ENCODE results near the gene USHBP1.

The USHBP1 gene

GRCh38 chr19:17243211-17243829 lies 21.2 kb downstream of the USHBP1 start:
- H3K4me3 ChIP-seq (ENCODE audit: low read length), result peak overlapping the region; percentile 96
- H3K4me2 ChIP-seq (ENCODE audit: low read length), result peak overlapping the region; percentile 91
- H3K36me3 ChIP-seq (ENCODE audit: insufficient read depth, low read length), result peaks cover 14% of the 10 kb centered on the region
- H3K9me3 ChIP-seq (replicated peaks; ENCODE audit: low read length), result no peaks in the 10 kb centered on the region
- peak overlapping the region; percentile 75 for H3K9ac ChIP-seq (ENCODE audit: low read depth, low read length)
- H3K27me3 ChIP-seq (ENCODE audit: control insufficient read depth, insufficient read depth, low read length), result no peaks in the 10 kb centered on the region
- peaks cover 35% of the 10 kb centered on the region for H3K4me1 ChIP-seq (ENCODE audit: control insufficient read depth, insufficient read depth, low read length)

GRCh38 chr19:17242431-17243208 lies 21.9 kb downstream of the USHBP1 start:
- peak overlapping the region; percentile 96 for H3K4me3 ChIP-seq (ENCODE audit: low read length)

GRCh38 chr19:17240826-17241399 lies 23.6 kb downstream of the USHBP1 start:
- peaks cover 27% of the 10 kb centered on the region for H3K4me1 ChIP-seq (ENCODE audit: control insufficient read depth, insufficient read depth, low read length)
- H3K9me3 ChIP-seq (replicated peaks; ENCODE audit: low read length), result no peaks in the 10 kb centered on the region
- H3K4me2 ChIP-seq (ENCODE audit: low read length), result no peak overlapping the region
- H3K27me3 ChIP-seq (ENCODE audit: control insufficient read depth, insufficient read depth, low read length), result no peaks in the 10 kb centered on the region
- no peak overlapping the region for H3K9ac ChIP-seq (ENCODE audit: low read depth, low read length)
- peaks cover 22% of the 10 kb centered on the region for H3K36me3 ChIP-seq (ENCODE audit: insufficient read depth, low read length)
- H3K4me3 ChIP-seq (ENCODE audit: low read length), result no peak overlapping the region

More at GRCh38 chr19:17242431-17243208, 21.9 kb downstream of the USHBP1 start:
- Histone ChIP-seq H3K4me1 (ENCODE audit: control insufficient read depth, insufficient read depth, low read length) (peaks cover 35% of the 10 kb centered on the region), H3K9me3 (replicated peaks; ENCODE audit: low read length) (no peaks in the 10 kb centered on the region), H3K9ac (ENCODE audit: low read depth, low read length) (no peak overlapping the region), H3K4me2 (ENCODE audit: low read length) (peak overlapping the region; percentile 91), H3K27me3 (ENCODE audit: control insufficient read depth, insufficient read depth, low read length) (no peaks in the 10 kb centered on the region), H3K36me3 (ENCODE audit: insufficient read depth, low read length) (peaks cover 21% of the 10 kb centered on the region)

GRCh38 chr19:17240062-17240752 lies 24.3 kb downstream of the USHBP1 start:
- no peaks in the 10 kb centered on the region for H3K9me3 ChIP-seq (replicated peaks; ENCODE audit: low read length)
- peaks cover 33% of the 10 kb centered on the region for H3K4me1 ChIP-seq (ENCODE audit: control insufficient read depth, insufficient read depth, low read length)
- H3K4me2 ChIP-seq (ENCODE audit: low read length), result no peak overlapping the region
- peaks cover 22% of the 10 kb centered on the region for H3K36me3 ChIP-seq (ENCODE audit: insufficient read depth, low read length)
- H3K4me3 ChIP-seq (ENCODE audit: low read length), result no peak overlapping the region
- H3K27me3 ChIP-seq (ENCODE audit: control insufficient read depth, insufficient read depth, low read length), result no peaks in the 10 kb centered on the region
- no peak overlapping the region for H3K9ac ChIP-seq (ENCODE audit: low read depth, low read length)

GRCh38 chr19:17237747-17238706 lies 26.5 kb downstream of the USHBP1 start:
- H3K4me1 ChIP-seq (ENCODE audit: control insufficient read depth, insufficient read depth, low read length), result peaks cover 35% of the 10 kb centered on the region
- no peaks in the 10 kb centered on the region for H3K27me3 ChIP-seq (ENCODE audit: control insufficient read depth, insufficient read depth, low read length)
- H3K9me3 ChIP-seq (replicated peaks; ENCODE audit: low read length), result no peaks in the 10 kb centered on the region
- no peak overlapping the region for H3K9ac ChIP-seq (ENCODE audit: low read depth, low read length)
- H3K4me2 ChIP-seq (ENCODE audit: low read length), result no peak overlapping the region
- H3K36me3 ChIP-seq (ENCODE audit: insufficient read depth, low read length), result peaks cover 27% of the 10 kb centered on the region
- no peak overlapping the region for H3K4me3 ChIP-seq (ENCODE audit: low read length)

GRCh38 chr19:17236811-17237543 lies 27.6 kb downstream of the USHBP1 start:
- Histone ChIP-seq H3K4me3 (ENCODE audit: low read length) (no peak overlapping the region), H3K9me3 (replicated peaks; ENCODE audit: low read length) (no peaks in the 10 kb centered on the region), H3K36me3 (ENCODE audit: insufficient read depth, low read length) (peaks cover 33% of the 10 kb centered on the region), H3K9ac (ENCODE audit: low read depth, low read length) (no peak overlapping the region), H3K4me1 (ENCODE audit: control insufficient read depth, insufficient read depth, low read length) (peaks cover 26% of the 10 kb centered on the region), H3K4me2 (ENCODE audit: low read length) (no peak overlapping the region), H3K27me3 (ENCODE audit: control insufficient read depth, insufficient read depth, low read length) (no peaks in the 10 kb centered on the region)

- Histone ChIP-seq H3K9me3 (replicated peaks; ENCODE audit: low read length) (no peaks in the 10 kb centered on the region), H3K4me1 (ENCODE audit: control insufficient read depth, insufficient read depth, low read length) (peaks cover 21% of the 10 kb centered on the region), H3K4me3 (ENCODE audit: low read length) (peak overlapping the region; percentile 77), H3K9ac (ENCODE audit: low read depth, low read length) (peak overlapping the region; percentile 72), H3K27me3 (ENCODE audit: control insufficient read depth, insufficient read depth, low read length) (no peaks in the 10 kb centered on the region), H3K36me3 (ENCODE audit: insufficient read depth, low read length) (peaks cover 40% of the 10 kb centered on the region), H3K4me2 (ENCODE audit: low read length) (peak overlapping the region; percentile 93)
These were observed 28.4 kb downstream of the USHBP1 start for GRCh38 chr19:17235971-17236777.

GRCh38 chr19:17235300-17235970 lies 29.1 kb downstream of the USHBP1 start:
- Histone ChIP-seq H3K4me2 (ENCODE audit: low read length) (peak overlapping the region; percentile 93), H3K4me3 (ENCODE audit: low read length) (peak overlapping the region; percentile 77), H3K36me3 (ENCODE audit: insufficient read depth, low read length) (peaks cover 45% of the 10 kb centered on the region), H3K4me1 (ENCODE audit: control insufficient read depth, insufficient read depth, low read length) (peaks cover 20% of the 10 kb centered on the region), H3K9ac (ENCODE audit: low read depth, low read length) (peak overlapping the region; percentile 72), H3K9me3 (replicated peaks; ENCODE audit: low read length) (no peaks in the 10 kb centered on the region), H3K27me3 (ENCODE audit: control insufficient read depth, insufficient read depth, low read length) (no peaks in the 10 kb centered on the region)

- Histone ChIP-seq H3K9me3 (replicated peaks; ENCODE audit: low read length) (no peaks in the 10 kb centered on the region), H3K4me3 (ENCODE audit: low read length) (peak overlapping the region; percentile 77), H3K36me3 (ENCODE audit: insufficient read depth, low read length) (peaks cover 44% of the 10 kb centered on the region), H3K27me3 (ENCODE audit: control insufficient read depth, insufficient read depth, low read length) (no peaks in the 10 kb centered on the region), H3K9ac (ENCODE audit: low read depth, low read length) (peak overlapping the region; percentile 72), H3K4me2 (ENCODE audit: low read length) (peak overlapping the region; percentile 93), H3K4me1 (ENCODE audit: control insufficient read depth, insufficient read depth, low read length) (peaks cover 20% of the 10 kb centered on the region)
These were observed 29.6 kb downstream of the USHBP1 start for GRCh38 chr19:17234911-17235299.

Data from skeletal muscle satellite cell (primary cell).